Mesenchymal stem cell (in vitro differentiated cells and primary cell): ENCODE data around the gene RBFOX2.

ENCODE experiments used
- DNase-seq: peaks from one replicate; pipeline ENCODE4 v3.0.0-alpha.2; 2013
- H2AFZ ChIP-seq: one replicate; pipeline ENCODE4 v1.6.1; 2013; ENCODE audit warnings: low read depth, mild to moderate bottlenecking, control low read depth, inconsistent platforms, low read length, moderate library complexity
- H2AK5ac ChIP-seq: 2 replicates; pipeline ENCODE4 v1.6.1; 2013; ENCODE audit warnings: low read length, moderate library complexity, mild to moderate bottlenecking, inconsistent platforms; ENCODE audit not compliant: severe bottlenecking
- H2BK120ac ChIP-seq: one replicate; pipeline ENCODE4 v1.6.1; 2013; ENCODE audit warnings: low read depth, mild to moderate bottlenecking, inconsistent platforms, low read length, moderate library complexity
- H2BK12ac ChIP-seq, 2 experiments: one replicate each; pipeline ENCODE4 v1.6.1; 2013; ENCODE audit warnings: inconsistent platforms in 2 of 2, low read length in 2 of 2, mild to moderate bottlenecking in 2 of 2, moderate library complexity in 2 of 2, control low read depth in 1 of 2
- H2BK15ac ChIP-seq: one replicate; pipeline ENCODE4 v1.6.1; 2013; ENCODE audit warnings: mild to moderate bottlenecking, low read depth, inconsistent platforms; ENCODE audit not compliant: poor library complexity, severe bottlenecking
- H2BK5ac ChIP-seq: 2 replicates; pipeline ENCODE4 v1.6.1; 2013; ENCODE audit warnings: low read depth, mild to moderate bottlenecking, low read length, control low read depth, inconsistent platforms; ENCODE audit not compliant: poor library complexity, severe bottlenecking
- H3K14ac ChIP-seq, 2 experiments: one replicate each; pipeline ENCODE4 v1.6.1; 2013; ENCODE audit warnings: inconsistent platforms in 2 of 2, low read length in 2 of 2, control low read depth in 1 of 2, mild to moderate bottlenecking in 1 of 2, moderate library complexity in 1 of 2
- H3K18ac ChIP-seq, 2 experiments: one replicate each; pipeline ENCODE4 v1.6.1; 2013; ENCODE audit warnings: inconsistent platforms in 2 of 2, low read length in 2 of 2, control low read depth in 1 of 2, low read depth in 1 of 2, mild to moderate bottlenecking in 1 of 2
- H3K23ac ChIP-seq, 2 experiments: one replicate each; pipeline ENCODE4 v1.6.1; 2013; ENCODE audit warnings: inconsistent platforms in 2 of 2, low read length in 2 of 2, mild to moderate bottlenecking in 2 of 2, moderate library complexity in 2 of 2, control low read depth in 1 of 2
- H3K27ac ChIP-seq: 2 replicates; pipeline ENCODE4 v1.5.1; 2013; ENCODE audit warnings: mild to moderate bottlenecking, moderate library complexity, low read length, control low read depth, inconsistent platforms; ENCODE audit not compliant: poor library complexity, severe bottlenecking
- H3K27me3 ChIP-seq, 2 experiments: 2 replicates each; pipeline versions ENCODE4 v1.6.1 to v1.7.0; 2013; ENCODE audit warnings: low read length in 2 of 2, mild to moderate bottlenecking in 2 of 2, moderate library complexity in 2 of 2, control low read depth in 1 of 2, inconsistent platforms in 1 of 2; ENCODE audit not compliant: control insufficient read depth in 1 of 2, insufficient read depth in 1 of 2
- H3K36me3 ChIP-seq, 2 experiments: 2 replicates each; pipeline versions ENCODE4 v1.6.1 to v1.7.0; 2013; ENCODE audit warnings: low read length in 2 of 2, control low read depth in 1 of 2, inconsistent platforms in 1 of 2, low read depth in 1 of 2, mild to moderate bottlenecking in 1 of 2; ENCODE audit not compliant: insufficient read depth in 2 of 2, control insufficient read depth in 1 of 2
- H3K4ac ChIP-seq, 2 experiments: one replicate each; pipeline ENCODE4 v1.6.1; 2013; ENCODE audit warnings: inconsistent platforms in 2 of 2, low read length in 2 of 2, mild to moderate bottlenecking in 2 of 2, moderate library complexity in 2 of 2, control low read depth in 1 of 2, low read depth in 1 of 2
- H3K4me1 ChIP-seq: 2 replicates; pipeline ENCODE4 v1.6.1; 2013; ENCODE audit warnings: low read depth, low read length, control low read depth; ENCODE audit not compliant: control insufficient read depth, insufficient read depth
- H3K4me2 ChIP-seq: 2 replicates; pipeline ENCODE4 v1.6.1; 2013; ENCODE audit warnings: low read length, mild to moderate bottlenecking, inconsistent platforms; ENCODE audit not compliant: poor library complexity, severe bottlenecking
- H3K4me3 ChIP-seq, 2 experiments: 2 replicates each; pipeline versions ENCODE4 v1.5.1 to v1.7.0; 2013; ENCODE audit warnings: low read length in 2 of 2, mild to moderate bottlenecking in 2 of 2, control low read depth in 1 of 2, low read depth in 1 of 2; ENCODE audit not compliant: insufficient read depth in 1 of 2
- H3K79me1 ChIP-seq: replicated peaks from 2 replicates; pipeline ENCODE4 v1.6.1; 2013; ENCODE audit warnings: mild to moderate bottlenecking, control low read depth, low read length, inconsistent platforms; ENCODE audit not compliant: poor library complexity, severe bottlenecking
- H3K9ac ChIP-seq: 2 replicates; pipeline ENCODE4 v1.7.0; 2013; ENCODE audit warnings: mild to moderate bottlenecking, low read length, moderate library complexity
- H3K9me3 ChIP-seq: 2 replicates; pipeline ENCODE4 v1.7.0; 2013; ENCODE audit warnings: mild to moderate bottlenecking, low read length; ENCODE audit not compliant: control insufficient read depth
- H4K8ac ChIP-seq: one replicate; pipeline ENCODE4 v1.6.1; 2013; ENCODE audit warnings: inconsistent platforms, mild to moderate bottlenecking, low read length, moderate library complexity
- H4K91ac ChIP-seq: one replicate; pipeline ENCODE4 v1.6.1; 2013; ENCODE audit warnings: mild to moderate bottlenecking, low read length, inconsistent platforms
- WGBS: methylation state at CpG from one replicate; pipeline ENCODE4 v1.1.7; 2013; ENCODE audit warnings: mixed read lengths; 5-methylcytosine and 5-hydroxymethylcytosine counted together

Gene RBFOX2

DNA sequence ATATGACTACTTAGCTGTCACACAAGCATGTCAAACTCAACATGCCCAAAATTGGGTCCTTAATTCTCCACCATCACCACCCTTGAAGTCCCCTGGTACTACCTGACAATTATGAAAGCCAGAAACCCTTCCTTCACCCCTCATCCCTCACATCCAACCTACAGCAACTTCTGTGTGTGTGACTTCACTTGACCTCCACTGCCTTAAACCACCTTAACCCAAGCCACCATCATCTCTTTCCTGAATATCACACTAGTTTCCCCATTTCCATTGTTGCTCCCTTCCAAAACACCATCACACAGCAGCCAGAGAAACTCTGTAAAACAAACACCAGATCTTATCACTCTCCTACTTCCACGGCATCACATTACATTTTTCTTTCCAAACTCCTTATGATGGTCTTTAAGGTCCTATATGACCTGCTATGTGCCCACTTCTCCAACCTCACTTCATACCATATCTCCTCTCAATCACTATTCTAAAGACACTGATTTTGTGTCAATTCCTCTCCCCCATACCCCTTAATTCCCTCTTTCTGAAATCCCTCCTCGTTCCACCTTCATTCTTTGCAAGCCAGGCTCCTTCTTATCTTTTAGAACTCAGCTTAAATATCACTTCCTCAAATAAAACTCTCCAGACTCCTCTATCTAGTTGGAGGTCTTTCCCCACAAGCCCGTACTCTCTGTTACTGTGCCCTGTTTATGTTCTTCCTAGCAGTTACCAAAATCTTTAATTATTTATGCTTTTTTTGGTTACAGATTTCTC is 124.9 kb downstream of the RBFOX2 start:
- no peaks in the 10 kb centered on the region for H3K36me3 ChIP-seq
- no peak overlapping the region for H3K23ac ChIP-seq
- peaks cover 38% of the 10 kb centered on the region for H3K79me1 ChIP-seq
- WGBS, result 22% methylated on average over 2 of the region's 3 CpGs
- H3K9me3 ChIP-seq, result no peaks in the 10 kb centered on the region
- no peak overlapping the region for H3K27ac ChIP-seq
- H3K4me3 ChIP-seq, result no peak overlapping the region
- H3K18ac ChIP-seq, result peak overlapping the region in 1 of 2 experiments; percentile 13
- peaks cover 9% of the 10 kb centered on the region for H3K4me1 ChIP-seq
- peak overlapping the region; percentile 61 for H2AK5ac ChIP-seq
- H2BK12ac ChIP-seq, result peak overlapping the region in 1 of 2 experiments; percentile 14
- no peak overlapping the region for H2BK5ac ChIP-seq
- H3K27me3 ChIP-seq, result no peaks in the 10 kb centered on the region
- H2BK15ac ChIP-seq, result no peak overlapping the region
- no peak overlapping the region for H3K9ac ChIP-seq
- H2BK120ac ChIP-seq, result no peak overlapping the region
- no peak overlapping the region for H3K4ac ChIP-seq
- H2AFZ ChIP-seq, result no peak overlapping the region
- H3K14ac ChIP-seq, result no peak overlapping the region
- H4K8ac ChIP-seq, result peak overlapping the region; percentile 24
- H3K4me2 ChIP-seq, result no peak overlapping the region
- DNase-seq, result no peak
- no peak overlapping the region for H4K91ac ChIP-seq

DNA sequence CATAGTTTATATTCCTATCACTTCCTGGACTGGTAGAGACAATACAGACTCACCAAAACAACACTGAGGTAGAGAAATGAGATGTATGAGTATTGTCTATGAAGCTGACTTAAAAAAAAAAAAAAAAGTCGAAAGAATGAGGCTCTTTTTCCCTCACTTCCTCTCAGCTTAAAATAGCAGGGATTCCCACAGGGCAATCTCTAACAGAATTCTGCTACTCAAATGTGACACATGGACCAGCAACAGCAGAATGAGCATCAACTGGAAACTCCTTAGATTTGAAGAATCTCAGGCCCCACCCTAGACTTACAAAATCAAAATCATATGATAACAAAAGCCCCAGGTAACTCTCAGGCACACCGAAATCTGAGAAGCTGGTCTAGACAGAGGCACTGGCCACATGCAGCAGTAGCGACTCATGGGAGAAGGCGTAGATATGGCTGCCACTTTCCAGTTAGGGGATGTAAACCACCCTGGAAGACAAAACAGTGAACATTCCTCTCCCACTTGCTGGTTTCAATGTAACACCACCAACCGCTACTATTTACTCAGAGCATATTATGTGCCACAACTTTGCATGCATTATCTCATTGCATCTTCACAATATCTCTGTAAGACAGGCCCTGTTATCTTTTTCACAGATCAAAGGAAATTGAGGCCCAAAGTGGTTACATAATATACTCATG is 128.0 kb downstream of the RBFOX2 start:
- H3K14ac ChIP-seq, result no peak overlapping the region
- WGBS, result 47% methylated on average over 5 of the region's 5 CpGs
- no peak overlapping the region for H4K8ac ChIP-seq

DNA sequence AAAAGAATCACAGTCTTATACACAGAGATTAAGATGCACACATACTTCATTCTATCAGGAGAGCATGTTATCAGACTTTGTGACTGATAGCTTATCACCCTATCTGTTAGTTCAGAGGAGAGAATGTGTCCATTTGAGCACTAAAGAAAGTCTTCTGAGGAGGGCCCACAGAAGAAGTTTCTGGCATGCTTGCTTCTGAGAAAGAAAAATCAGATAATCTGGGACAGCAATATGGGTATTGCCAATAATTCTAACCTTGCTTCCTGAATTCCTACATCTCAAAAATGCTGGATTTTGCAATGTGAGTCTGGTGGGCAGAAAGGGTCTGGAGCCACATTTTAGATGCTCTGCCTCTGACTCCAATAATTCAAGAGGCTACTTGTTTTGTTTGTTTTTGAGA is 128.9 kb downstream of the RBFOX2 start:
- no peak overlapping the region for H3K23ac ChIP-seq
- no peak overlapping the region for H2BK5ac ChIP-seq
- no peak overlapping the region for H2AFZ ChIP-seq
- H3K9ac ChIP-seq, result no peak overlapping the region
- H3K14ac ChIP-seq, result no peak overlapping the region
- H3K4me1 ChIP-seq, result peaks cover 8% of the 10 kb centered on the region
- H2BK15ac ChIP-seq, result no peak overlapping the region
- no peaks in the 10 kb centered on the region for H3K9me3 ChIP-seq
- no peak overlapping the region for H4K91ac ChIP-seq
- no peak overlapping the region for H3K18ac ChIP-seq
- H3K4ac ChIP-seq, result no peak overlapping the region
- no peak overlapping the region for H2AK5ac ChIP-seq
- H3K4me2 ChIP-seq, result no peak overlapping the region
- H2BK120ac ChIP-seq, result no peak overlapping the region
- no peak for DNase-seq
- no peak overlapping the region for H3K4me3 ChIP-seq
- H3K36me3 ChIP-seq, result peaks cover 0 to 3% of the 10 kb centered on the region in 2 experiments
- H2BK12ac ChIP-seq, result no peak overlapping the region
- no peaks in the 10 kb centered on the region for H3K27me3 ChIP-seq
- H3K79me1 ChIP-seq, result peaks cover 42% of the 10 kb centered on the region
- H4K8ac ChIP-seq, result no peak overlapping the region
- H3K27ac ChIP-seq, result no peak overlapping the region

More for the DNA sequence above, 128.0 kb downstream of the RBFOX2 start:
- Histone ChIP-seq H3K9ac (no peak overlapping the region), H2AFZ (no peak overlapping the region), H2BK120ac (no peak overlapping the region), H3K23ac (no peak overlapping the region), H2BK12ac (no peak overlapping the region), H3K18ac (no peak overlapping the region), H3K4me1 (peaks cover 6% of the 10 kb centered on the region), H3K9me3 (no peaks in the 10 kb centered on the region), H3K4me2 (no peak overlapping the region), H2BK5ac (no peak overlapping the region), H3K4ac (no peak overlapping the region), H3K79me1 (peaks cover 43% of the 10 kb centered on the region), H4K91ac (no peak overlapping the region), H2BK15ac (no peak overlapping the region), H3K27me3 (no peaks in the 10 kb centered on the region), H3K4me3 (no peak overlapping the region), H2AK5ac (no peak overlapping the region), H3K36me3 (peaks cover 0 to 3% of the 10 kb centered on the region in 2 experiments), H3K27ac (peak overlapping the region; percentile 33)
- peak; percentile 61 for DNase-seq

DNA sequence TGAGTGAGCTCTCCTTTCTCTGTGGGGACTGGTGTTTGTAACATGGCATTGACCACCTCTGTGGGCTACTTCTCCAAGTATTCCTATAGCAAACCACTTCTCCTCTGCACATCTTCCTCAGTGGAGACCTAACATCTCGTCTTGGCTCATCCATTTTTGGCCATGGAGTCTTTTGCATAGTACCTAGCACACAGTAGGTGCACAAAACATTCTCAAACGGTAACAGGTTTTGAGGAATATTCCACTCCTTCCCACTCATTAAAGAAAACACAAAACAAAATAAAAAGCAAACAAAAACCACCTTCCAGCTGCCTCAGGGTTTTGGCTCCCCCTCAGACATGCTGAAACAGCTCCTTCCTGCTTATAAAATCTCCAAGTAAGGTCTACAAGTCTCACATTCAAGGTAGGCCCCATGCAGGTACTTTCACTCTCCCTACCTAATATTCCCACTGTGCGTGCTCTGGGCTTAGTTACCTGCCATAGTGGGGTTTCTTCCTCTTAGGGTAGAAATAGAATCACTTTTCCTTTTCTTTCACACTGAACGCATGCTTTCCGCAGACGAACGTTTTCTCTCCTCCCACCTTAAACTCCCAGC is 132.4 kb downstream of the RBFOX2 start:
- Histone ChIP-seq H2BK15ac (no peak overlapping the region), H3K4me1 (peaks cover 13% of the 10 kb centered on the region), H3K9me3 (no peaks in the 10 kb centered on the region), H3K4me2 (no peak overlapping the region), H3K9ac (no peak overlapping the region), H2BK5ac (no peak overlapping the region), H3K79me1 (peaks cover 27% of the 10 kb centered on the region), H3K14ac (no peak overlapping the region), H3K36me3 (peaks cover 0 to 3% of the 10 kb centered on the region in 2 experiments), H2AFZ (no peak overlapping the region), H2AK5ac (no peak overlapping the region), H3K27me3 (no peaks in the 10 kb centered on the region), H3K23ac (no peak overlapping the region), H3K4me3 (no peak overlapping the region), H4K91ac (no peak overlapping the region), H4K8ac (no peak overlapping the region), H3K27ac (no peak overlapping the region), H3K18ac (no peak overlapping the region), H2BK120ac (no peak overlapping the region), H3K4ac (no peak overlapping the region), H2BK12ac (no peak overlapping the region)
- WGBS, result 95% methylated on average over 5 of the region's 7 CpGs
- DNase-seq, result no peak
